Endothelial cell of umbilical vein (primary cell): ENCODE results near the gene NID2. TPM values are rescaled to one million over a fixed set of nuclear protein-coding genes. Genes with fewer than 3 reads are reported as not detected.

Source experiments
- BruUV-seq: library from RNA; stranded (reverse); fragments of 400-500 nt; replicated peaks from 2 replicates; lab custom pipeline; 2021; lab: Mats Ljungman, UMichigan
- CTCF ChIA-PET: fragments of 300-600, 350-600 bp; sonication (Branson Sonifier 250); formaldehyde crosslinking; loops from one replicate; lab custom pipeline; 2021; ENCODE audit warnings: antibody characterized with exemption, inconsistent platforms; lab: Charles Lee
- POLR2A ChIA-PET: fragments of 300-600, 350-600 bp; sonication (Branson Sonifier 250); formaldehyde crosslinking; loops from one replicate; lab custom pipeline; 2021; ENCODE audit warnings: antibody characterized with exemption, inconsistent platforms; lab: Charles Lee
- DNase-seq: peaks from one replicate; pipeline ENCODE4 v3.0.0-alpha.2; 2011; ENCODE audit warnings: low read depth, low spot score
- FAIRE-seq: peaks from 2 replicates; lab custom pipeline; 2011; peaks lifted over from hg19 to GRCh38; lab: Jason Lieb, UNC
- H2AFZ ChIP-seq: 2 replicates; pipeline ENCODE4 v1.6.0; 2012; ENCODE audit warnings: low read depth, low read length, control low read depth, inconsistent platforms
- H3K27ac ChIP-seq: 2 replicates; pipeline ENCODE4 v1.5.1; 2011; ENCODE audit warnings: low read depth, mild to moderate bottlenecking, control low read depth, low read length, moderate library complexity; ENCODE audit not compliant: insufficient read depth
- H3K27me3 ChIP-seq, 2 experiments: 2 replicates each; pipeline versions ENCODE4 v1.6.0 to v1.6.1; 2011; ENCODE audit warnings: low read length in 2 of 2, mixed read lengths in 1 of 2; ENCODE audit not compliant: control insufficient read depth in 2 of 2, insufficient read depth in 2 of 2
- H3K36me3 ChIP-seq, 2 experiments: 2 replicates in 1 of 2; 3 replicates in 1 of 2; pipeline ENCODE4 v1.5.1; 2011; ENCODE audit warnings: low read length in 2 of 2, mild to moderate bottlenecking in 1 of 2, moderate library complexity in 1 of 2; ENCODE audit not compliant: control insufficient read depth in 2 of 2, insufficient read depth in 2 of 2; ENCODE audit errors: extremely low read depth in 1 of 2
- H3K4me1 ChIP-seq: 3 replicates; pipeline ENCODE4 v1.5.1; 2011; ENCODE audit warnings: mild to moderate bottlenecking, low read length; ENCODE audit not compliant: control insufficient read depth, insufficient read depth; ENCODE audit errors: extremely low read depth
- H3K4me2 ChIP-seq: 2 replicates; pipeline ENCODE4 v1.6.1; 2011; ENCODE audit warnings: low read length, control low read depth, mixed read lengths; ENCODE audit not compliant: insufficient read depth
- H3K4me3 ChIP-seq, 3 experiments: fragments of 200-600 bp in 1 of 3; sonication (generic), shearing (Covaris generic) in 1 of 3; replicated peaks in 1 of 3; 2 replicates each; pipeline ENCODE4 v1.5.1; 2011 to 2016; ENCODE audit warnings: control low read depth in 3 of 3, low read length in 3 of 3, mild to moderate bottlenecking in 2 of 3, inconsistent platforms in 1 of 3, low read depth in 1 of 3, moderate library complexity in 1 of 3; ENCODE audit not compliant: insufficient read depth in 1 of 3
- H3K79me2 ChIP-seq: 2 replicates; pipeline ENCODE4 v1.6.0; 2012; ENCODE audit warnings: low read length, inconsistent platforms; ENCODE audit not compliant: control insufficient read depth, insufficient read depth
- H3K9ac ChIP-seq: replicated peaks from 2 replicates; pipeline ENCODE3; 2011; ENCODE audit warnings: low read length, control low read depth; ENCODE audit not compliant: insufficient read depth; ENCODE audit errors: extremely low read depth
- H3K9me1 ChIP-seq: replicated peaks from 3 replicates; pipeline ENCODE4 v1.6.0; 2011; ENCODE audit warnings: mild to moderate bottlenecking, low read length; ENCODE audit not compliant: control insufficient read depth, insufficient read depth; ENCODE audit errors: extremely low read depth
- H3K9me3 ChIP-seq: replicated peaks from 2 replicates; pipeline ENCODE4 v1.5.1; 2012; ENCODE audit warnings: low read length, inconsistent platforms; ENCODE audit not compliant: control insufficient read depth, insufficient read depth
- H4K20me1 ChIP-seq: replicated peaks from 2 replicates; pipeline ENCODE3; 2011; ENCODE audit warnings: mild to moderate bottlenecking, low read length; ENCODE audit not compliant: control insufficient read depth, insufficient read depth; ENCODE audit errors: extremely low read depth
- EZH2 ChIP-seq: IDR thresholded peaks from 2 replicates; pipeline ENCODE4 v1.6.1; 2012; ENCODE audit warnings: borderline replicate concordance, low read depth, mild to moderate bottlenecking, moderate library complexity, low read length, inconsistent platforms; ENCODE audit not compliant: severe bottlenecking
- FOS ChIP-seq: IDR thresholded peaks from 2 replicates; pipeline ENCODE4 v1.6.1; 2011; ENCODE audit warnings: mild to moderate bottlenecking, low read length, moderate library complexity, borderline replicate concordance; ENCODE audit not compliant: insufficient read depth
- GATA2 ChIP-seq: IDR thresholded peaks from 2 replicates; pipeline ENCODE4 v1.7.0; 2011; ENCODE audit warnings: low read depth, mild to moderate bottlenecking, moderate library complexity, mixed read lengths, low read length; ENCODE audit not compliant: insufficient read length, insufficient read depth
- JUN ChIP-seq: IDR thresholded peaks from 2 replicates; pipeline ENCODE4 v1.6.1; 2011; ENCODE audit warnings: borderline replicate concordance, low read depth; ENCODE audit not compliant: insufficient read length, insufficient read depth
- MYC ChIP-seq: IDR thresholded peaks from one replicate; pipeline ENCODE4 v1.6.1; 2011; ENCODE audit warnings: mild to moderate bottlenecking, low read depth, low read length
- POLR2A ChIP-seq: IDR thresholded peaks from 2 replicates; pipeline ENCODE4 v1.6.1; 2012; ENCODE audit warnings: low read depth, mild to moderate bottlenecking, control low read depth, low read length
- POLR2AphosphoS5 ChIP-seq: IDR thresholded peaks from 2 replicates; pipeline ENCODE4 v1.6.1; 2012; ENCODE audit warnings: low read depth, mild to moderate bottlenecking, control low read depth, low read length, moderate library complexity; ENCODE audit not compliant: insufficient read depth
- dilution Hi-C: fragments of 300-500 bp; cut with MboI; formaldehyde crosslinking; loops from one replicate; pipeline ENCODE4 v1.15.0; 2019; ENCODE audit warnings: low sequenced_read_pairs; ENCODE audit not compliant: extremely low pct_ligation_motif_present
- intact Hi-C: fragments of 100-400 bp; cut with micrococcal nuclease; formaldehyde crosslinking; loops from one replicate; pipeline ENCODE4 v1.10.0; 2022
- polyA plus RNA-seq, 4 experiments: library from polyadenylated mRNA; depleted of rRNA in 3 of 4; stranded (reverse) in 3 of 4; unstranded in 1 of 4; fragments of >200 nt; gene quantifications; 2 replicates each; pipeline versions ENCODE4 v1.2.1 to v1.2.3, GENCODE V29; 2011 to 2012; ENCODE audit warnings: missing spikeins in 1 of 4
- total RNA-seq: library from RNA; stranded (reverse); gene quantifications from 2 replicates; pipeline ENCODE4 v1.2.3, GENCODE V29; 2021
- TF ChIP-seq, protein P1 (sequence below): IDR thresholded peaks from 2 replicates; pipeline ENCODE4 v1.6.1; 2011; ENCODE audit not compliant: insufficient read depth, insufficient read length
- TF ChIP-seq, protein P2 (sequence below), 2 donors: IDR thresholded peaks; 1 replicate in 1 of 2; 2 replicates in 1 of 2; pipeline ENCODE4 v1.5.1; 2011; ENCODE audit warnings: low read length in 2 of 2, mild to moderate bottlenecking in 2 of 2, moderate library complexity in 2 of 2, control low read depth in 1 of 2, inconsistent platforms in 1 of 2, low read depth in 1 of 2; ENCODE audit not compliant: insufficient read depth in 1 of 2; ENCODE audit errors: extremely low read depth in 1 of 2

The NID2 gene
- total and polyA plus RNA-seq, 2 donors (not counting 3 experiments of a cell fraction or from before 2014, with no cell fraction given) = 22.5 to 56.7 TPM

DNA sequence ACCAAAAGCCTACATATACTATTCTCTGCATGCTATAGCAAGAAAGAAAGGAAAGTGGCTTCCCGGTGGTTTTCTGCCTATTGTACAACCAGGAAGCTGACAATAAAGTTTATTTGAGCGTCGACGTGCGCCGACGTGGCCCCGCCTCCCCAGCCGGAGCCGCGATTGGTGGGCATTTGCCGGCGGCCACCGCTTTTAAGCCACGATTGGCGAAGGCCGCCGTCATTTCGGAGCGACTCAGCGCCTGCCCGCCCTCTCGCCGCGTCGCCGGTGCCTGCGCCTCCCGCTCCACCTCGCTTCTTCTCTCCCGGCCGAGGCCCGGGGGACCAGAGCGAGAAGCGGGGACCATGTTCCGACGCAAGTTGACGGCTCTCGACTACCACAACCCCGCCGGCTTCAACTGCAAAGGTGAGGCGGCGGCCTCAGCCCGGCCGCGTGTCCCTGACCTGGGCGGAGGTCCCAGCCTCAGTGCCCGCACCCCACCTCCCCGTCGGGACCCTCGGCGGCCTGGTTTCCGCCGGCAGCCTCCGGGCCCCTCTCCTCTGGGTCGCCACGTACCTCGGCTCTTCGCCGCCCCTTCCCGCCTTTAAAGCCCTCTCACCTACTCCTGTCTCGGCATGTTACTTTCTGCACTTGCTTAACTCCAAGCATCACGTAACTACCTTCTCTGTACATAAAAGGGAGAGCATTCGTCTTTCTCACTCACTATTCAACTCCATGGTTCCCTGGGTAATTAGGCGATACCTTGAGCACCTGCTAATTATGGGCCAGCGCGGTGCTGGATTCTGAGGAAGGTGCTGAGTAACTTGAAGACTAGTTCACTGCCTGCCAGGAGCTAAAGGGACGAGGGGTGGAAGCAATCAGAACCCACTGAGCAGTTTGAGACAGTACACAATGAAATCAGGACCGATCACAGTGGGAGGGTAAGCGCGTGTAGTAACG lies 79.3 kb downstream of the NID2 start, which contains the start of gene RTRAF:
Gene RTRAF, plus strand, starts transcription at position 254 of the 942 bp plus-strand sequence. Its CDS starts 94 bp downstream, at position 348.
- dilution Hi-C loops = no loop called here
- Histone ChIP-seq H3K27me3 (peaks cover 7 to 9% of the 10 kb centered on the region in 2 experiments), H3K9ac (peak within 1 kb of the TSS; percentile 74), H3K9me1 (no peaks in the 10 kb centered on the region), H3K4me1 (peaks cover 14% of the 10 kb centered on the region), H3K27ac (peak within 1 kb of the TSS; percentile 47), H4K20me1 (no peaks in the 10 kb centered on the region), H3K9me3 (no peaks in the 10 kb centered on the region), H3K36me3 (peaks cover 2 to 6% of the 10 kb centered on the region in 2 experiments), H3K4me2 (peak within 1 kb of the TSS; percentile 92), H2AFZ (peak within 1 kb of the TSS; percentile 81), H3K79me2 (peaks cover 26% of the 10 kb centered on the region), H3K4me3 (peak within 1 kb of the TSS; percentile 57 to 87 (median 58))
- ChIA-PET POLR2A (no interaction called here), CTCF (interaction anchor here (0.7 to 2.5 kb wide), 4 partner anchors 9 to 82 kb away, joined by 3 to 15 read pairs (median 4); partner anchors contain the start of gene NID2)
- FAIRE-seq = peak; percentile 84
- peak; percentile 97 for DNase-seq
- peak; percentile 75 for TF ChIP-seq POLR2AphosphoS5
- TF ChIP-seq, protein P1, sequence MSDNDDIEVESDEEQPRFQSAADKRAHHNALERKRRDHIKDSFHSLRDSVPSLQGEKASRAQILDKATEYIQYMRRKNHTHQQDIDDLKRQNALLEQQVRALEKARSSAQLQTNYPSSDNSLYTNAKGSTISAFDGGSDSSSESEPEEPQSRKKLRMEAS = no peak
- TF ChIP-seq JUN = no peak
- no peak for TF ChIP-seq EZH2
- no peak for TF ChIP-seq FOS
- peak; percentile 84 for TF ChIP-seq POLR2A
- no peak for TF ChIP-seq GATA2
- TF ChIP-seq MYC = no peak
- TF ChIP-seq, protein P2, sequence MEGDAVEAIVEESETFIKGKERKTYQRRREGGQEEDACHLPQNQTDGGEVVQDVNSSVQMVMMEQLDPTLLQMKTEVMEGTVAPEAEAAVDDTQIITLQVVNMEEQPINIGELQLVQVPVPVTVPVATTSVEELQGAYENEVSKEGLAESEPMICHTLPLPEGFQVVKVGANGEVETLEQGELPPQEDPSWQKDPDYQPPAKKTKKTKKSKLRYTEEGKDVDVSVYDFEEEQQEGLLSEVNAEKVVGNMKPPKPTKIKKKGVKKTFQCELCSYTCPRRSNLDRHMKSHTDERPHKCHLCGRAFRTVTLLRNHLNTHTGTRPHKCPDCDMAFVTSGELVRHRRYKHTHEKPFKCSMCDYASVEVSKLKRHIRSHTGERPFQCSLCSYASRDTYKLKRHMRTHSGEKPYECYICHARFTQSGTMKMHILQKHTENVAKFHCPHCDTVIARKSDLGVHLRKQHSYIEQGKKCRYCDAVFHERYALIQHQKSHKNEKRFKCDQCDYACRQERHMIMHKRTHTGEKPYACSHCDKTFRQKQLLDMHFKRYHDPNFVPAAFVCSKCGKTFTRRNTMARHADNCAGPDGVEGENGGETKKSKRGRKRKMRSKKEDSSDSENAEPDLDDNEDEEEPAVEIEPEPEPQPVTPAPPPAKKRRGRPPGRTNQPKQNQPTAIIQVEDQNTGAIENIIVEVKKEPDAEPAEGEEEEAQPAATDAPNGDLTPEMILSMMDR (IDR thresholded peaks at IDR 0.05; ENCODE audit: extremely low read depth in 1 of 2, insufficient read depth in 1 of 2, low read depth in 1 of 2, low read length in 2 of 2) = no peak
- TSS peak; percentile 65 for BruUV-seq
- intact Hi-C loops = loop anchor here (10.0 kb wide), 1 partner anchor 335 kb away; the partner anchor contains the start of gene FRMD6
